OCI-M1 (cell line): Measurements from ENCODE around the gene OR4F6.

Source experiments
- DNase-seq: peaks from one replicate; lab custom pipeline; 2025; lab: John Stamatoyannopoulos, UW

The OR4F6 gene

DNA sequence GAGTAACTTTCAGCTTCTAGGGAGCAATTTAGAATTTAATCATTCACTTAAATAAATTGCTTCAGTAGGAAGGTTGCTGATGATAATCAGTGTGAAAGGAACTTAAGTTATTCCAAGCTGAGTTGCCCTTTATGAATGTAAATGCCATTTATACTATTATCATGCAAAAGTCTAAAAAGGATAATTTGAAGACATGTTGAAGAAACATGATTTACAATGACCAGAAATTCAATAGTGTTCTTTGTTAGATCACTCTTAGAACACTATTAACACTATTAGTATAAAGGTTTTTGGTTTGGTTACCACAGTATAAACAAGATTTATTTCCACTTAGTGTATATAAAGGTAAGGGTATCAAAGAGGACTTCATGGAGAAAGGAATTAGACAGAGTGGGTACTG is 1.6 kb downstream of the OR4F6 start:
- no peak for DNase-seq

DNA sequence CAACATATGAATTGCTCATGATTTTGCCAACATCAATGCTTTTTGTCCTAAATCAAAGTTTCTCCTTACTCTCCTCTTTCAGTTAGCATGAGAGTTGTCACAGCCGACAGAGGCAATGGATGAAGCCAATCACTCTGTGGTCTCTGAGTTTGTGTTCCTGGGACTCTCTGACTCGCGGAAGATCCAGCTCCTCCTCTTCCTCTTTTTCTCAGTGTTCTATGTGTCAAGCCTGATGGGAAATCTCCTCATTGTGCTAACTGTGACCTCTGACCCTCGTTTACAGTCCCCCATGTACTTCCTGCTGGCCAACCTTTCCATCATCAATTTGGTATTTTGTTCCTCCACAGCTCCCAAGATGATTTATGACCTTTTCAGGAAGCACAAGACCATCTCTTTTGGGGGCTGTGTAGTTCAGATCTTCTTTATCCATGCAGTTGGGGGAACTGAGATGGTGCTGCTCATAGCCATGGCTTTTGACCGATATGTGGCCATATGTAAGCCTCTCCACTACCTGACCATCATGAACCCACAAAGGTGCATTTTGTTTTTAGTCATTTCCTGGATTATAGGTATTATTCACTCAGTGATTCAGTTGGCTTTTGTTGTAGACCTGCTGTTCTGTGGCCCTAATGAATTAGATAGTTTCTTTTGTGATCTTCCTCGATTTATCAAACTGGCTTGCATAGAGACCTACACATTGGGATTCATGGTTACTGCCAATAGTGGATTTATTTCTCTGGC is 2.5 kb downstream of the OR4F6 start:
- DNase-seq = no peak

DNA sequence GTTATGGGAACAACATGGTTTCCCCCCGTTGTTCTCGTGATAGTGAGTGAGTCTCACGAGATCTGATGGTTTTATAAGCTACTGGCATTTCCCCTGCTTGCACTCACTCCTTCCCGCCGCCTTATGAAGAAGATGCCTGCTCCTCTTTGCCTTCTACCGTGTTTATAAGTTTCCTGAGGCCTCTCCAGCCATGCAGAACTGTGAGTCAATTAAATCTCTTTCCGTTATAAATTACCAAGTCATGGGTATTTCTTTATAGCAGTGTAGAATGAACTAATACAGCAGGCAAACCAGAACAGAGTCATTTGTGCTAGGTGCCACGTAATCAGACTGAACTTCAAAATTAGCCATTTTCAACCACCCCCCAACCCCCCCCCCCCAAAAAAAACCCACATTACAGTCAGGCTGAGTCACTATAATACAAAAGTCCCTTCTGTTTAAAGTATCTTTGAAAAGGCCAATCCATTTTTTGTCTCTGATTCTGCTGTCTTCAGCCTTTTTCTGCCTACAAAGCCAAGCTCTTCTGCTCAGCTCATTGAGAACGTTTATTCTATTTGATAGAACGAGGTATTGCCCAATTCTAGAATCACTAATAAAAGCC is 4.1 kb downstream of the OR4F6 start:
- DNase-seq = no peak

DNA sequence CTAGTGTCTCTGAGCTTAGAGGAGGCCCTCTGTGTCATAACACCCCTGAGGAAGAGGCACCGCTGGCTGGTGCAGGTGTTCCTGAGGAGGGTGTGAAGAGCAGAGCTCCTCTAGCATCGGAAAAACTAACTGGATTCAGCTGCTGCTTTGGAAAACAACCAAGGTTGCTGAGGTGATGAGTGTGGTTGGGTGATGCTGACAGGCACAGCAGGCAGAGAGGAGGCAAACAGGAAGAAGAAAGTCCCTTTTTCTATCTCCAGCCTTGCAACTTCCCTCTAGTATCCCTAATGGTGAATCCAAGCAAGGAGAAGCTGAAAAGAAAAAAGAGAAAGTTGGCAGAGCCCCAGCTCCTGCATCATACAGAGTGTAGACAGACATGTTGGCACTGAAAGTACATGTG is 4.9 kb downstream of the OR4F6 start:
- no peak for DNase-seq

DNA sequence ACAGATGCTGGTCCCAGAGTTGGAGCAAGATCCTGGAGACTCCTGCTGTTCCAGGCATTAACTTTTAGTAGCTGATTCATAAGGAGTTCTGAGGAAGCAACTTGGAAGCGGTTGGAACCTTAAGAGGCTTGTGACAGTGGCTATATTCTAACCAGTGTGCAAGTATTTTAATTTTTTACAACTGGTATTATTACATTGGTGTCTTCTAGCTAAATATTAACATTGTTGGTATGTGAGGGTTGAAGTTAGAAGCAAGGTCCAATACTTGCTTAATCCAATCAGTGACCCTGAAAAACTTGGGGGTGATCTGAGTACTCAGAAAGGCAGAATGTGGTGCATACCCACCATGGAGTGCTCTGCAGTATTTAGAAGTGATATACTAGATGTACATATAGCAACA is 7.1 kb downstream of the OR4F6 start:
- DNase-seq = no peak

DNA sequence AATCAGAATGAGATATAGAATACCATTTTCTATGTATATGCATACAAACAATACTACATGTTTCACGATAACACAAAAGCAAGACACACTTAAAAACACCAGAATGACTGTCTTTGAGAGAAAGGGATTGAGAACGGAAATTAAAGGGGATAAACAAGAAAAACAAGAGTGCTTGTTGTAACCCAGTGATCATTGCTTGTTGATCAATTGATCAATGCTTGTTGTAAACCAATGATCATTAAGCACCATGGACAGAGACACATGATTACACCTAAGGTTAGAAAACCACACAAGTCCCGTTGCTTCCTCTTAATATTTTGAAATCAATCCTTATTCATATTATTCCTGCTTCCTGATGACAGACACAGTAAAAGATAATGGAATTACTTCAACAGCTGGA is 7.6 kb downstream of the OR4F6 start:
- peak; percentile 21 for DNase-seq

DNA sequence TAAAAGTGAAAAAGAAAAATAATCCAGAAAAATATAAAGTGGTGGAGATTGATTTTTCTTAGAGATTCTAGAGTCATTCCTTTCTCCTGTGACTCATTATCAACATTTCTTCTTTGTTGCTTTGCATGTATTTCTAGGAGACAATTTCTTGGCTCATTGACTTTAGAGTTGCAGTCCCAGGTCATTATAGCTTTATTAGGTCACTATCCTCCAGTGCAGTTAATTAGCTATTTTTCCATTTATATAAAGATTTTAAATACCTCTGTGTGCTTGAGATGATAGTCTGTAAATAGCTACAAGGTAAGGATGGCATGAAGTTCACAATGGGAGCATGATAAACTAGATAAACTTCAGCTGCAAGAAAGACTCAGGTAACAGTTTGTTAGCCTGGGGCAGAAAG is 8.6 kb downstream of the OR4F6 start, which contains the start of gene OR4F15:
Gene OR4F15, plus strand, starts transcription at position 301 of the 400 bp plus-strand sequence. CDS start 5,985 bp downstream, outside the sequence.
- DNase-seq = no peak

DNA sequence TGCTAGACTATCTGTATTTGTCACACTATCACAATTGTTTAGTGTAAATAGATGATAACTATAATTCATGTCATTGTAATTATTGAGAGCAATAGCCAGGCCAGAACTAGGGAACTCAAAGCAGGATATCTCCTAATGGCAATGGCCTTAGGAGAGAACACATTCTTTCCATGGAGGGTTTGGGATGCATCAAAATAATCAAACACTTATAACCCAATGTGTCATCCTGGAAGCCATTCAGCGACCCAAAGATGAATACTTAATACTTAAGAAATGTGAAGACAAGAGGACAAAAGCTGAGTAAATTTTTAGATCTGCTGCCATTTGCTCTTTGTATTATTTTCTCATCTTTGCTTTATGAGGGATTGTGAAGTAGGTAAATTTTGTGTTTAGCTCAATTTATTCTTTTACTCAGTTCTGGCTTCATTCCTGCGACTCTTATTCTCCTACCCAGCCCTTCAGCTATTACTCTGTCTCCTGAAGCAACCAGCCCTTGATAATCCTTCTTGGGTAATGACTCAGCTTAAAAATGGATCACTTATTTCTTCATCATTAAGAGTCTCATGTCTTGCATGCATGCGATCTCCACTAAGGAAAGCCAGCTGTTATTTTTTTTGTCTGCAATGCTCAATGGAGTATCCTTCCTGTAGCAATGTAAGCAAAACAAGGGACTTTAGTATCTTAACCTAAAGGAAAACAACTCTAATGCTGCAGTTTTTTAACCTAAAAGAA is 10.7 kb downstream of the OR4F6 start:
- DNase-seq = no peak

DNA sequence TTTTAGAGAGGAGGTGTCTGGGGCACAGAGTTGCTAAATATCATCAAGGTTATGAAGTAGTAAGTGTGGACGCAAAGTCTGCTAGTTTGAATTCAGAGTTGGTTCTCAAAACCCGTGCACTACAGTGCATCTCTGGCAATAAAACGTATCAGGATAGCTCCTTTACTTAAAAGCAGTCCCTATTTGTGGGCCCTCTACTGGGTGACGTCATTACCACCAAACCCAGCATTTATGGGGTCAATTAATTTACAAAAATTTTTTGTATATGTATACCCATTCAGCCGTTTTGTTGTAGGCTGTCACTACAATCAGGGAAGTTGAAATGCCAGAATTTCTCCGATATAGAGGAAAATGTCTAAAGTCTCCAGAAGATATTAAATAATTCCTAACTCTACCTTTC is 17.5 kb downstream of the OR4F6 start:
- no peak for DNase-seq

DNA sequence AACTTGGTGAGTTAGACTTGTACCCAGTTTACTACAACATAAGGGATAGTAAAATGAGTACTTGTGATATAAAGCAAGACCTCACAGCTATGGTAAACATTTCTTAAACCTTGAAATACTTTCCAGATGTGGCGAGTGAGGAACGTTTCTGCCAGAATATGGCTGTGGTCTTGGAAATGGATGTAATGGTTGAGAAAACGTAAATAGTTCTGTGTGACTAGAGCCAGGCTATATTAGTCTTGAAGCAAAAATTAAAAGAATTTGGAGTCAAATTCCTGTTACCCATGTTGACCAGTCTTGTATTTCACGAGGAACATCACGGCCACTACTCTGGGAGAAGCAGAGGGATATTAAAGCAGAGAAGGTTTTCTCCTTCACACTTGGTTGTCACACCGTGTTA is 23.9 kb downstream of the OR4F6 start:
- DNase-seq = no peak

DNA sequence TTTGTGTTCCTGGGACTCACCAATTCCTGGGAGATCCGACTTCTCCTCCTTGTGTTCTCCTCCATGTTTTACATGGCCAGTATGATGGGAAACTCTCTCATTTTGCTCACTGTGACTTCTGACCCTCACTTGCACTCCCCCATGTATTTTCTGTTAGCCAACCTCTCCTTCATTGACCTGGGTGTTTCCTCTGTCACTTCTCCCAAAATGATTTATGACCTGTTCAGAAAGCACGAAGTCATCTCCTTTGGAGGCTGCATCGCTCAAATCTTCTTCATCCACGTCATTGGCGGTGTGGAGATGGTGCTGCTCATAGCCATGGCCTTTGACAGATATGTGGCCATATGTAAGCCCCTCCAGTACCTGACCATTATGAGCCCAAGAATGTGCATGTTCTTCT is 25.5 kb downstream of the OR4F6 start:
- no peak for DNase-seq

DNA sequence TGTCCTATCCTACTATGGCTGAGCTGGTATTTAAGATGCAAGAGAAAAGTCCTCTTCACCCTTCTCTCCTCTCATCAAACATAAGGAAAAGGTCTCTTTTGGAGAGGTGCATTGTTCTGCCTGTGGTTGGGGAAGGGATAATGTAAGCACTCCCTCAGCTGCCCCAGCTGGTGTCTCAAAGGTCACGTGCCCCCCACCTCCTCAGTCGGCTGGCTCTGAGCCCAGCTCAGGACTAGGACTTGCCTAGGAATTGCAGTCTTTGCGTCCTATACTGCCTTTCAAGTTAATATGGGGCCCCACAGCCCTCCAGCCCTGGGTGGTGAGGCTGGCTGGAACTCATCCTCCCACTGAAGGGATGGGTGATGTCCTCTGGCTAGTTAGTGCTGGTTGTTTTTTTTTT is 38.3 kb downstream of the OR4F6 start:
- DNase-seq = no peak

DNA sequence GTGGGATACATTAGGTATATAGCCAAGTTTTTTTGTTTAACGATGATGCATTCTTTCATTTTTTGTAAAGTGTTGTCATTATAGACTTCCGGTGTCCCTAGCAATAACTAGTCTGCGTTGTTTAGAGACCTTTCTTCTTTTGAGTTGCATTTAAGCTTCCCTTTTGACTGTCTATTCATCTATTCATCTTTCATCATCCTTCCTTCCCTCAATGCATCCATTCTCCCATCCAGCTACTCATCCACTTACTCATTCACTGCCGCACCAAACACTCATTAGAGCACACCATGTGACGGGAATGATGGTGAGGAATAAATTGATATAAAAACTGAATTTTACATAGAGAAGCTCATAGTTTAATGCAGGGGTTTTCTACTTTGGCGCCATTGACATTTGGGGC is 41.6 kb downstream of the OR4F6 start:
- DNase-seq = no peak

DNA sequence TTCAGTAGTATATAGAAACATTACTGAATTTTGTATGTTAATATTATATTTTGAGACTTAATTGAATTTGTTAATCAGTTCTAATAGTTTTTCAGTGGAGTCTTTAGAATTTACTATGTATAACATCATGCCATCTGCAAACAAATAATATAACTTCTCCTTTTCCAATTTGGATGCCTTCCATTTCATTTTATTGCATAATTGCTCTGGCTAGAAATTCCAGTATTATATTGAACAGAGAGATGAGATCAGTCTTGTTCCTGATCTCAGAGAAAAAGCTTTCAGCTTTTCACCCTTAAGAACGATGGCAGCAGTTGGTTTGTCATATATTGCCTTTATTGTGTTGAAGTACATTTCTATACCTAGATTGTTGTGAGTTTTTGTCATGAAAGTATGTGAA is 49.0 kb downstream of the OR4F6 start:
- no peak for DNase-seq
